K562 (cell line): ENCODE results near the gene ADAMTS14. TPM values are rescaled to one million over a fixed set of nuclear protein-coding genes. Genes with fewer than 3 reads are reported as not detected.

ENCODE experiments used
- ARID1B ChIP-seq: fragments of 450-650 bp; IDR thresholded peaks from 2 replicates; pipeline ENCODE4 v1.6.1; 2016; ENCODE audit warnings: antibody characterized with exemption, mild to moderate bottlenecking, inconsistent platforms
- EP300 ChIP-seq: IDR thresholded peaks from 2 replicates; pipeline ENCODE4 v1.6.1; 2012; ENCODE audit warnings: low read length, improper control_type of control experiment
- HEY1 ChIP-seq: fragments of 250-450 bp; sonication (Bioruptor Pico); IDR thresholded peaks from 2 replicates; pipeline ENCODE4 v1.5.0; 2020; ENCODE audit warnings: mild to moderate bottlenecking, moderate library complexity, borderline replicate concordance
- MXI1 ChIP-seq: IDR thresholded peaks from 2 replicates; pipeline ENCODE4 v1.6.1; 2011; ENCODE audit warnings: low read depth, mild to moderate bottlenecking, improper control_type of control experiment, low read length
- NR2C1 ChIP-seq, 2 experiments: fragments of 450-650 bp; IDR thresholded peaks; 2 replicates each; pipeline ENCODE4 v1.6.1; 2017; ENCODE audit warnings: mild to moderate bottlenecking in 2 of 2, antibody characterized with exemption in 1 of 2, inconsistent platforms in 1 of 2, missing compliant biosample characterization in 1 of 2, missing genetic modification characterization in 1 of 2
- NUFIP1 ChIP-seq: fragments of 450-650 bp; IDR thresholded peaks from 2 replicates; pipeline ENCODE4 v1.6.1; 2018; ENCODE audit not compliant: partially characterized antibody
- POLR2B ChIP-seq: fragments of 450-650 bp; IDR thresholded peaks from 2 replicates; pipeline ENCODE4 v1.6.1; 2018; ENCODE audit warnings: low read depth; ENCODE audit not compliant: partially characterized antibody
- RFX1 ChIP-seq: fragments of 450-650 bp; IDR thresholded peaks from 2 replicates; pipeline ENCODE4 v1.6.1; 2016; ENCODE audit warnings: mild to moderate bottlenecking, moderate library complexity
- ZNF121 ChIP-seq: sonication (generic); formaldehyde crosslinking; conservative IDR thresholded peaks from 2 replicates; pipeline ENCODE4 v1.8.0; 2022; ENCODE audit warnings: missing genetic modification reagents
- ZNF133 ChIP-seq: fragments of 250-450 bp; sonication (Bioruptor Pico); IDR thresholded peaks from 2 replicates; pipeline ENCODE4 v1.4.0; 2020; ENCODE audit warnings: mild to moderate bottlenecking
- polyA plus RNA-seq, 8 experiments: library from polyadenylated mRNA; depleted of rRNA in 4 of 8; stranded (reverse) in 5 of 8; unstranded in 3 of 8; fragments of >200 nt; fragmentation: Nextera tagmentation in 2 of 8; fragmentation: Illumina TruSeq in 1 of 8; extraction: Ambion mirVana in 2 of 8; extraction: Trizol in 1 of 8; gene quantifications; 2 replicates each; pipeline versions ENCODE4 v1.2.1 to v1.2.3, GENCODE V29; 2011 to 2014; ENCODE audit warnings: inconsistent platforms in 1 of 8, missing spikeins in 1 of 8
- total RNA-seq, 7 experiments: library from RNA; depleted of rRNA in 6 of 7; stranded (reverse); fragments of >200 nt in 6 of 7; fragmentation: Illumina TruSeq in 2 of 7; extraction: Trizol in 2 of 7; gene quantifications; 2 replicates each; pipeline versions ENCODE4 v1.2.1 to v1.2.3, GENCODE V29; 2011 to 2021; ENCODE audit warnings: low replicate concordance in 1 of 7
- TF ChIP-seq, protein P1 (sequence below): sonication (generic); formaldehyde crosslinking; IDR thresholded peaks from 2 replicates; pipeline ENCODE4 v1.8.0; 2022; ENCODE audit warnings: missing genetic modification reagents, mild to moderate bottlenecking, moderate library complexity, borderline replicate concordance
- TF ChIP-seq, protein P2 (sequence below): fragments of 250-450 bp; sonication (Bioruptor Pico); IDR thresholded peaks from 2 replicates; pipeline ENCODE4 v1.8.0; 2022; ENCODE audit warnings: inconsistent platforms
- TF ChIP-seq, protein P3 (sequence below): sonication (generic); IDR thresholded peaks from 2 replicates; pipeline ENCODE4 v1.6.1; 2016
- TF ChIP-seq, protein P4 (sequence below), 2 experiments: IDR thresholded peaks in 1 of 2; conservative IDR thresholded peaks in 1 of 2; 2 replicates each; pipeline ENCODE4 v1.6.1; 2016; ENCODE audit warnings: low read depth in 2 of 2, mild to moderate bottlenecking in 1 of 2, missing compliant biosample characterization in 1 of 2, missing genetic modification characterization in 1 of 2, moderate library complexity in 1 of 2
- TF ChIP-seq, protein P5 (sequence below): sonication (generic); formaldehyde crosslinking; IDR thresholded peaks from 2 replicates; pipeline ENCODE4 v1.8.0; 2022; ENCODE audit warnings: mild to moderate bottlenecking, missing genetic modification reagents, borderline replicate concordance
- TF ChIP-seq, protein P6 (sequence below): sonication (generic); formaldehyde crosslinking; IDR thresholded peaks from 2 replicates; pipeline ENCODE4 v1.8.0; 2022; ENCODE audit warnings: missing genetic modification reagents, mild to moderate bottlenecking, borderline replicate concordance

Gene ADAMTS14
- total and polyA plus RNA-seq, 9 of the 15 experiments (the other 6 are each of a cell fraction or from before 2014, with no cell fraction given), result 0.04 to 37.4 (median 15.9) TPM

DNA sequence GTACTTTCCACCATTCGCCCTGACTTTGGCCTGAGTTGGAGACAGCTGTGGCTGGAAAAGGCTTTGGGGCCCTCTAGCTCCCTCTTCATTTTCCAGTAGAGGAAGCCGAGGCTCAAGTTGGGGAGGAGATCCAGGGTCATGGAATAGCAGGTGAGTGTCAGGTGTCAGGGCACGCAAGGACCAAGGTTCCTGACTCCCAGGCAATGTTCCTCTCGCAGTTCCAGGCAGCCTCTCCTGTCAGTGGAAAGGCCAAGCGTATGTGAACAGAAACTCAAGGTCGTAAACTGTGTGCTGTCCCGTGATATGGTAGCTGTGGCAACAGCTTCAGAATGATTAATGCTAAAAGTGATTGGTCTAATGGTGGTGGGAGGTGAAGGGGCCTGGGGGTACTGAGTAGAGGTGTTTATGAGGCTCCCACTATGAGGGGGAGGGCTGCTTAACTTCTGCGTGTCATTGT is 13.2 kb downstream of the ADAMTS14 start (continued):
- TF ChIP-seq NR2C1 (IDR thresholded peaks at IDR 0.05) (no peak), NR2C1 (tag; IDR thresholded peaks at IDR 0.05) (no peak), ARID1B (peak; percentile 30; the same call in 1 of the 2 replicates), POLR2B (no peak), HEY1 (CRISPR knock-in tag) (no peak), ZNF133 (no peak), EP300 (0 out of 2 replicates have a peak, but pooled peaks have one; percentile 14), ZNF121 (CRISPR knock-in tag) (no peak), MXI1 (0 out of 2 replicates have a peak, but pooled peaks have one; percentile 42), NUFIP1 (no peak), RFX1 (peak; percentile 91)
- TF ChIP-seq, protein P1, sequence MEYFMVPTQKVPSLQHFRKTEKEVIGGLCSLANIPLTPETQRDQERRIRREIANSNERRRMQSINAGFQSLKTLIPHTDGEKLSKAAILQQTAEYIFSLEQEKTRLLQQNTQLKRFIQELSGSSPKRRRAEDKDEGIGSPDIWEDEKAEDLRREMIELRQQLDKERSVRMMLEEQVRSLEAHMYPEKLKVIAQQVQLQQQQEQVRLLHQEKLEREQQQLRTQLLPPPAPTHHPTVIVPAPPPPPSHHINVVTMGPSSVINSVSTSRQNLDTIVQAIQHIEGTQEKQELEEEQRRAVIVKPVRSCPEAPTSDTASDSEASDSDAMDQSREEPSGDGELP (CRISPR knock-in tag), result peak; percentile 24; the same call in 1 of the 2 replicates
- TF ChIP-seq, protein P2, sequence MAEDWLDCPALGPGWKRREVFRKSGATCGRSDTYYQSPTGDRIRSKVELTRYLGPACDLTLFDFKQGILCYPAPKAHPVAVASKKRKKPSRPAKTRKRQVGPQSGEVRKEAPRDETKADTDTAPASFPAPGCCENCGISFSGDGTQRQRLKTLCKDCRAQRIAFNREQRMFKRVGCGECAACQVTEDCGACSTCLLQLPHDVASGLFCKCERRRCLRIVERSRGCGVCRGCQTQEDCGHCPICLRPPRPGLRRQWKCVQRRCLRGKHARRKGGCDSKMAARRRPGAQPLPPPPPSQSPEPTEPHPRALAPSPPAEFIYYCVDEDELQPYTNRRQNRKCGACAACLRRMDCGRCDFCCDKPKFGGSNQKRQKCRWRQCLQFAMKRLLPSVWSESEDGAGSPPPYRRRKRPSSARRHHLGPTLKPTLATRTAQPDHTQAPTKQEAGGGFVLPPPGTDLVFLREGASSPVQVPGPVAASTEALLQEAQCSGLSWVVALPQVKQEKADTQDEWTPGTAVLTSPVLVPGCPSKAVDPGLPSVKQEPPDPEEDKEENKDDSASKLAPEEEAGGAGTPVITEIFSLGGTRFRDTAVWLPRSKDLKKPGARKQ (CRISPR knock-in tag), result no peak
- TF ChIP-seq, protein P3, sequence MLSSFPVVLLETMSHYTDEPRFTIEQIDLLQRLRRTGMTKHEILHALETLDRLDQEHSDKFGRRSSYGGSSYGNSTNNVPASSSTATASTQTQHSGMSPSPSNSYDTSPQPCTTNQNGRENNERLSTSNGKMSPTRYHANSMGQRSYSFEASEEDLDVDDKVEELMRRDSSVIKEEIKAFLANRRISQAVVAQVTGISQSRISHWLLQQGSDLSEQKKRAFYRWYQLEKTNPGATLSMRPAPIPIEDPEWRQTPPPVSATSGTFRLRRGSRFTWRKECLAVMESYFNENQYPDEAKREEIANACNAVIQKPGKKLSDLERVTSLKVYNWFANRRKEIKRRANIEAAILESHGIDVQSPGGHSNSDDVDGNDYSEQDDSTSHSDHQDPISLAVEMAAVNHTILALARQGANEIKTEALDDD, result no peak
- TF ChIP-seq, protein P4, sequence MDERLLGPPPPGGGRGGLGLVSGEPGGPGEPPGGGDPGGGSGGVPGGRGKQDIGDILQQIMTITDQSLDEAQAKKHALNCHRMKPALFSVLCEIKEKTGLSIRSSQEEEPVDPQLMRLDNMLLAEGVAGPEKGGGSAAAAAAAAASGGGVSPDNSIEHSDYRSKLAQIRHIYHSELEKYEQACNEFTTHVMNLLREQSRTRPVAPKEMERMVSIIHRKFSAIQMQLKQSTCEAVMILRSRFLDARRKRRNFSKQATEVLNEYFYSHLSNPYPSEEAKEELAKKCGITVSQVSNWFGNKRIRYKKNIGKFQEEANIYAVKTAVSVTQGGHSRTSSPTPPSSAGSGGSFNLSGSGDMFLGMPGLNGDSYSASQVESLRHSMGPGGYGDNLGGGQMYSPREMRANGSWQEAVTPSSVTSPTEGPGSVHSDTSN (CRISPR knock-in tag; IDR thresholded peaks at IDR 0.05; ENCODE audit: low read depth), result peak; percentile 24; the same call in 1 of the 2 replicates
- TF ChIP-seq, protein P4 (tag; conservative IDR thresholded peaks at IDR 0.05; ENCODE audit: low read depth), result peak; percentile 93
- TF ChIP-seq, protein P5, sequence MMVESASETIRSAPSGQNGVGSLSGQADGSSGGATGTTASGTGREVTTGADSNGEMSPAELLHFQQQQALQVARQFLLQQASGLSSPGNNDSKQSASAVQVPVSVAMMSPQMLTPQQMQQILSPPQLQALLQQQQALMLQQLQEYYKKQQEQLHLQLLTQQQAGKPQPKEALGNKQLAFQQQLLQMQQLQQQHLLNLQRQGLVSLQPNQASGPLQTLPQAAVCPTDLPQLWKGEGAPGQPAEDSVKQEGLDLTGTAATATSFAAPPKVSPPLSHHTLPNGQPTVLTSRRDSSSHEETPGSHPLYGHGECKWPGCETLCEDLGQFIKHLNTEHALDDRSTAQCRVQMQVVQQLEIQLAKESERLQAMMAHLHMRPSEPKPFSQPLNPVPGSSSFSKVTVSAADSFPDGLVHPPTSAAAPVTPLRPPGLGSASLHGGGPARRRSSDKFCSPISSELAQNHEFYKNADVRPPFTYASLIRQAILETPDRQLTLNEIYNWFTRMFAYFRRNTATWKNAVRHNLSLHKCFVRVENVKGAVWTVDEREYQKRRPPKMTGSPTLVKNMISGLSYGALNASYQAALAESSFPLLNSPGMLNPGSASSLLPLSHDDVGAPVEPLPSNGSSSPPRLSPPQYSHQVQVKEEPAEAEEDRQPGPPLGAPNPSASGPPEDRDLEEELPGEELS (CRISPR knock-in tag), result no peak
- TF ChIP-seq, protein P6, sequence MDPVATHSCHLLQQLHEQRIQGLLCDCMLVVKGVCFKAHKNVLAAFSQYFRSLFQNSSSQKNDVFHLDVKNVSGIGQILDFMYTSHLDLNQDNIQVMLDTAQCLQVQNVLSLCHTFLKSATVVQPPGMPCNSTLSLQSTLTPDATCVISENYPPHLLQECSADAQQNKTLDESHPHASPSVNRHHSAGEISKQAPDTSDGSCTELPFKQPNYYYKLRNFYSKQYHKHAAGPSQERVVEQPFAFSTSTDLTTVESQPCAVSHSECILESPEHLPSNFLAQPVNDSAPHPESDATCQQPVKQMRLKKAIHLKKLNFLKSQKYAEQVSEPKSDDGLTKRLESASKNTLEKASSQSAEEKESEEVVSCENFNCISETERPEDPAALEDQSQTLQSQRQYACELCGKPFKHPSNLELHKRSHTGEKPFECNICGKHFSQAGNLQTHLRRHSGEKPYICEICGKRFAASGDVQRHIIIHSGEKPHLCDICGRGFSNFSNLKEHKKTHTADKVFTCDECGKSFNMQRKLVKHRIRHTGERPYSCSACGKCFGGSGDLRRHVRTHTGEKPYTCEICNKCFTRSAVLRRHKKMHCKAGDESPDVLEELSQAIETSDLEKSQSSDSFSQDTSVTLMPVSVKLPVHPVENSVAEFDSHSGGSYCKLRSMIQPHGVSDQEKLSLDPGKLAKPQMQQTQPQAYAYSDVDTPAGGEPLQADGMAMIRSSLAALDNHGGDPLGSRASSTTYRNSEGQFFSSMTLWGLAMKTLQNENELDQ, result no peak
